AG08396 (cell line): Measurements from ENCODE around the gene CAPN10.
A peak's percentile ranks its signal among the peaks of the same experiment; 100 is the strongest.

Experiments
- DNase-seq: peaks from one replicate; pipeline ENCODE4 v3.0.0; 2012; ENCODE audit warnings: low spot score, mixed read lengths

CAPN10 gene

DNA sequence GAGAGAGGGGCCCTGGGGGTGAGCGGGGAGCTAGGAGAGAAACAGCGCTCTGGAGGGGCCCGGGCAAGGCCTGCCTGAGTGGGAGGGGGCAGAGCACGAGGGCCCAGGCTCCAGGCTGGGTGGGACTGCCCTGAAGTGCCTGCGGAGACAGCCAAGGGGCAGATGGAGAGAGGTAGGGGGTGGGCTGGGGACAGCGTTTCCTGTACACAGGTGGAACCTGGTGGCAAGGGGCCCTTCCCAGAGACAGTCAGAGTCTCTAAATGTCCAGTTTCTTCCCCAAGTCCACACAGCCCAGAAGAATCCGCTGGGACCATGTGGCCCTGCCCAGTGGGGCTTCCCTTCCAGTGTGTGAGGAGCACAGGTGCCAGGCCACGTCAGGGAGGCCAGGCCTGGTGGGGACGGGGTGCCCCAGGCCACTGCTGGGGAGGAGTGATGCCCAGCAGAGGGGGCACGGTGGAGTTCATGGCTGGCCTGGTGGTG is 37.0 kb downstream of the CAPN10 start:
- DNase-seq, result no peak

DNA sequence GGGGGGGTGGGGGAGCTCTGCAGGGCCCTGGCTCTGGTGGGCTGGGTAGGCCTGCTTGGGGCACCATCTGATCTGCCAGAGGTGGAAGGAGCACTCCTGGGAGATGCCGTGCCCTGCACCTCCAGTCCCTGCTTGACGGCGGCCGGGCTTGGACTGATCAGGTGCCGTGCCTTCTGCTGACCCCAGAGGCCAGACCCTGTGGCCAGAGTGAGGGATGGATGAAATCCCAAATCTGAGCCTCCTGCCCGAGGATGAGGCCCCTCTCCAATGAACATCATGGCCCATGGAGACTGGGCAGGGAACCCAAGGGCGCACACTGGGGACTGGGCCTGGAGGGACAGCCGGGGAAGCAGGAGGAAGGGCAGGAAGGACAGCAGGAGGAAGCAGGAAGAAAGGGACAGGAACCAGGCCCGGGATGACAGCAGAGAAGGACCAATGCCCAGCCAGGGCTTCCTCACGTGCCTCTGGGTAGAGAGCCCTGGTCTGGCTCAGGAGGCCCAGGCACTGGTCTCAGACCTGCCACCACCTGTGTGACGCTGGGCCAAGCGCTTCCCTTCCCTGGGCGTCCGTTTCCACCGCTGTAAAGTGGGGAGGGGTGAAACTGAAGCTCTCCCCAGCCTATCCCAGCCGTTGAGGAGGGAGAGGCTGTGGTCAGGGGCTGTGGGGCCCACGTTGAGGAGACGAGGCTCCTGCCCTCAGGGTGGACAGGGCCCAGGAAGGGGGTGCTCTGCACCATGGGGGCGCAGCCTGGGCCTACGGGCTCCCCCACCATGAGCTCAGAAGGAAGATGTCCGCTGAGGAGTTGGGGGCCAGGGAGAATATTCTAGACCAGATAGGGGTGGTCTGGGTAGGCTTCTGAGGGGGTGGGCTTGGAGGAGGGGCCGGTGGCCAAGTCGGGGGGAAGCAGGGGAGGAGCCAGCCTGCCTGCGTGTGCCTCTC is 37.7 kb downstream of the CAPN10 start:
- DNase-seq, result no peak

DNA sequence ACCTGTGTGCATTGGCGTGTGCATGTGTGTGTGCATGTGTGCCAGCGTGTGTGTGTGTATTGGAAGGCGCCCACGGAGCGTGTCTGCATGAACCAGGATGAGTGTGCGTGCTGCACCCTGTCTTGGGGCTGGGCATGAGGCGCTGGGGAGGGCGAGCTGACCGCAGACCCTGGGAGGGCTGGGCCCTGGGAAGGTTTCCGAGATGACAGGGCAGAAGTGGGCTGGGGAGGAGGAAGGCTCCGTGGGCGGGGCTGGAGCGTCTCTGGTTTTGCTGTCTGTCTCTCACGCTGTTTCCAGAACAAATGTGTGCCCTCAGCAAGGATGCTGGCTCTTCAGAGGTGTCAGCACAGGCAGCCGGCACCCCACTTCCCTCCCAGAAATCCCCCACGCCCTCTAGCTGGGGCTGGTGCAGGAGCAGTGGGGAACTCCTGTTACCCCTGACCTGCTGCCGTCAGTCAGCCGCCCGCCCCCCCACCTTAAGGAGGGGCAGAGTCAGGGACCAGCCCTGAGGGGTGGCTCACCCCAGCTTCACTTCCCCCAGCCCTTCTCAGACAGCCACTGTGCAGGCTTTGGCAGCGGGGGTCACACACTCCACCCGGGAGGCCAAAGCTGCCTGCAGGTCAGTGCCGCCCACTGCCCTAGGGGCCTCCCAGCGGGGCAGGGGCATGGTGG is 38.6 kb downstream of the CAPN10 start, which contains the start of gene GPR35:
TSS of gene GPR35 (plus strand) at position 531 of the 672 bp plus-strand sequence. CDS start 4,473 bp downstream, outside the sequence.
- peak; percentile 49 for DNase-seq

DNA sequence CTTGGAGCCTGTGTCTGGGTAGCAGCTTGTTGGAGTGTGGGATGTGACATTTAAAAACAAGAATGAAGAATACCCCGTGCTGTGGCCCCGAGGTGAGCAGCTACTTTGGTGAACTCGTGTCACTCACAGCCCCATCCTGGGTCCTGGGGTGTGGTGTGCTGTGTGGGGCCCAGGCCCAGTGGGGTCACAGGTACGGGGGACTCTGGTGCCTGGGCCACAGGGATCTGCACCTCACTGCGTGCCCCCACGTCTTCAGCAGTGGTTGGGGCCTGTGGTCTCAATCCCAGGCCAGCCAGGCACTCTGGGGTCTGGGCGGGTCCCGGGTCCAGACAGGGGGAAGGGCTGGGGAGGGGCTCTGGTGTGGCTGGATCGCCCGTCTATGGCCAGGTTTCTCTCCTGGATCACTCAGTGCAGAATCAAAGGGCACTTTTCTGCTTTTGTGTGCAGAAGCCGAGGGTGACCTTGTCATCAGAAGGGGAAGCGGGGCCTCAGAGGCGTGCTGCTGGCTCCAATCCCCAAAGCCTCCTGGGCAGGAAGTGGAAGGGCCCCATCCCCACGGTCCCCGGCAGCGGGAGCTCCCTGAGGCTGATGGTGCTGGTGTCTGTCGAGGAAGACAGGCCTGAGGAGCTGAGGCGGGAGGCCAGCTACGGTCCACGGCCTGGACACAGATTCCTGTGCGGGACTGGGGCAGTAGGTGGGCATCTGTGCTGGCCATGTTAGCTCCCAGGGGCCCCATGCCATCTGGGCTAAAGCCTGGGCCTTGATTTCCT is 40.2 kb downstream of the CAPN10 start:
- no peak for DNase-seq

DNA sequence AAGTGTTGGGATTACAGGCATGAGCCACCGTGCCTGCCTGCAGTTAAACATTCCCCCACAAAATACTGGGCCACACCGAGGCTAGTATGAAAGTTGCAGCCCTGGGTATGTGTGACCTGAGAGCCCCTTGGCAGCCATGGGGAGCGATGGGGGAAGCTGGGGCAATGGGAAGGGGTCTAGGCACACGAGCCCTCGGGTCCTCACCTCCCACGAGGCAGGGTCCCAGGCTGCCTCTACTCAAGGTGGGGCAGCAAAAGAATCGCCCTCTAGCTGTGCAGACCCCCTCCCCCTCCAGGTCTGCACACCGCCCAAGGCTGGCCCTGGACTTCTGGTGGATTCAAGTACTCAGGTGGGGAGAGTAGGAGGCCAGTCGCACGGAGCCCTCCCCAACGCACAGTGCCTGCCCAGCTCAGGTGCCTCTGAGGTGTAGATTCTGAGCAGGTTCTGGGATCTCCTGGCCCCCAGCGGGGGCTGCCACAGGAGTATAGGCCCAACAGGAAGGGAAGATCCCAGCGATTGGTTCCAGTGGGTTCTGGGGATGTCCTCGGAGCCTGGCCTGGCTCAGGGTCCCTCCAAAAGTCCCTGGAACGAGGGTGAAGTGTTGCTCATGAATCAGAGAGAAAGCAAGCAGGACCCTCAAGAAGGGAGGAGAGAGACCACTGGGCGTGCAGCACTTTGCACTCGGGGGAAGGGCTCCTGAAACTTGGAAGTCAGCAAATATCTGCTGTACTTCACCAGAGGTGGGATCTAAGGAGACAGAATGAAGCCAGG is 41.4 kb downstream of the CAPN10 start:
- no peak for DNase-seq

DNA sequence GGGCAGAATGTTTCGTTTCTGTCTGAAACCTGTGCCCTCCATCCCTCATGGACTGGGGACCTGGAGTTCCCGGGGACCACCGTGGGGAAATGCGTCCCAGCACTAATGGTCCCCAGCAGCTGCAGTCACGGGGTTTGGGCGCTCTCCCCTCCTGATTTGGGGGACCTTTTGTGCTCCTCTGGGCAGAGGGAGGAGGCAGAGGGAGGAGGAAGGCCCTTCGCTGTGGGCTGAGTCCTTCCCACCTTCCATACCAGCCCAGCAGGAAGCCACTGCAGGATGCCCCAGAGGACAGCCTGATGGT is 41.9 kb downstream of the CAPN10 start:
- no peak for DNase-seq

DNA sequence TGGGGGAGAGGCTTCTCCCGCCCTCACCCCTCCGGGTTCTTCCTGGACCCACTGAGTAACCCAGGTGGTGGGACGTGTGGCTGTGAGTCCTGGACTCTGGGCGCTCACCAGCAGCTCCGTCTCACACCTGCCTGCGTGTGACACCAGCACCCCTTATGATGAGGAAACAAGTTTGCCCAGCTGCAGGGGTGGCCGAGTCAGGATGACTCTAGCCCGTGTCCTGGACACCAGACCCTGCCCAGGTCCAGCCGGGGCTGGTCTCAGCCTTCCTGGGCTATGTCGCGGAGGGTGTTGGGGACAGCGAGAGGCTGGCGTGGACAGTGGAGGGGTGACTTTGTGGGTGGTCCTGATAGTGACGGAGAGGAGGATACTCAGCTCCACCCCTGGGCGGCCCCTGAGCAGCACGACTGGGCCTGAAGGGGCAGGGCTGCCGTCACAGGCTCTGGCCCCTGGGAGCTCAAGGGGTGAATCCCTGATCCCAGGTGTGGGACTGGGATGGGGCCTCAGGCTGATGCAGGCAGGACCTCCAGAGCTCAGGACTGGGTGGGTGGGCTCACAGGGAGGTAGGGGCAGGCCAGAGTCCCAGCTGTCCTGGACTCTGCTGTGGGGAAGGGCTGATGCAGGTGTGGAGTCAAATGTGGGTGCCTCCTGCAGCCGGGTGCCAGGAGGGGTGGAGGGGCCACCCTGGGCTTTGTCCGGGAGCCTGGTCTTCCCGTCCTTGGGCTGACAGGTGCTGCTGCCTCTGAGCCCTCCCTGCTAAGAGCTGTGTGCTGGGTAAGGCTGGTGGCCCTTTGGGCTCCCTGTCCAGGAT is 42.5 kb downstream of the CAPN10 start:
- no peak for DNase-seq

DNA sequence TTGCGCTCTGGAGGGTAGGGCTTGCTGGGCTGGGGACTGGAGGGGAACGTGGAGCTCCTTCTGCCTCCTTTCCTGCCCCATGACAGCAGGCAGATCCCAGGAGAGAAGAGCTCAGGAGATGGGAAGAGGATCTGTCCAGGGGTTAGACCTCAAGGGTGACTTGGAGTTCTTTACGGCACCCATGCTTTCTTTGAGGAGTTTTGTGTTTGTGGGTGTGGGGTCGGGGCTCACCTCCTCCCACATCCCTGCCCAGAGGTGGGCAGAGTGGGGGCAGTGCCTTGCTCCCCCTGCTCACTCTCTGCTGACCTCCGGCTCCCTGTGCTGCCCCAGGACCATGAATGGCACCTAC is 43.1 kb downstream of the CAPN10 start:
- DNase-seq, result no peak

DNA sequence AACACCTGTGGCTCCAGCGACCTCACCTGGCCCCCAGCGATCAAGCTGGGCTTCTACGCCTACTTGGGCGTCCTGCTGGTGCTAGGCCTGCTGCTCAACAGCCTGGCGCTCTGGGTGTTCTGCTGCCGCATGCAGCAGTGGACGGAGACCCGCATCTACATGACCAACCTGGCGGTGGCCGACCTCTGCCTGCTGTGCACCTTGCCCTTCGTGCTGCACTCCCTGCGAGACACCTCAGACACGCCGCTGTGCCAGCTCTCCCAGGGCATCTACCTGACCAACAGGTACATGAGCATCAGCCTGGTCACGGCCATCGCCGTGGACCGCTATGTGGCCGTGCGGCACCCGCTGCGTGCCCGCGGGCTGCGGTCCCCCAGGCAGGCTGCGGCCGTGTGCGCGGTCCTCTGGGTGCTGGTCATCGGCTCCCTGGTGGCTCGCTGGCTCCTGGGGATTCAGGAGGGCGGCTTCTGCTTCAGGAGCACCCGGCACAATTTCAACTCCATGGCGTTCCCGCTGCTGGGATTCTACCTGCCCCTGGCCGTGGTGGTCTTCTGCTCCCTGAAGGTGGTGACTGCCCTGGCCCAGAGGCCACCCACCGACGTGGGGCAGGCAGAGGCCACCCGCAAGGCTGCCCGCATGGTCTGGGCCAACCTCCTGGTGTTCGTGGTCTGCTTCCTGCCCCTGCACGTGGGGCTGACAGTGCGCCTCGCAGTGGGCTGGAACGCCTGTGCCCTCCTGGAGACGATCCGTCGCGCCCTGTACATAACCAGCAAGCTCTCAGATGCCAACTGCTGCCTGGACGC is 43.6 kb downstream of the CAPN10 start:
- DNase-seq, result no peak

DNA sequence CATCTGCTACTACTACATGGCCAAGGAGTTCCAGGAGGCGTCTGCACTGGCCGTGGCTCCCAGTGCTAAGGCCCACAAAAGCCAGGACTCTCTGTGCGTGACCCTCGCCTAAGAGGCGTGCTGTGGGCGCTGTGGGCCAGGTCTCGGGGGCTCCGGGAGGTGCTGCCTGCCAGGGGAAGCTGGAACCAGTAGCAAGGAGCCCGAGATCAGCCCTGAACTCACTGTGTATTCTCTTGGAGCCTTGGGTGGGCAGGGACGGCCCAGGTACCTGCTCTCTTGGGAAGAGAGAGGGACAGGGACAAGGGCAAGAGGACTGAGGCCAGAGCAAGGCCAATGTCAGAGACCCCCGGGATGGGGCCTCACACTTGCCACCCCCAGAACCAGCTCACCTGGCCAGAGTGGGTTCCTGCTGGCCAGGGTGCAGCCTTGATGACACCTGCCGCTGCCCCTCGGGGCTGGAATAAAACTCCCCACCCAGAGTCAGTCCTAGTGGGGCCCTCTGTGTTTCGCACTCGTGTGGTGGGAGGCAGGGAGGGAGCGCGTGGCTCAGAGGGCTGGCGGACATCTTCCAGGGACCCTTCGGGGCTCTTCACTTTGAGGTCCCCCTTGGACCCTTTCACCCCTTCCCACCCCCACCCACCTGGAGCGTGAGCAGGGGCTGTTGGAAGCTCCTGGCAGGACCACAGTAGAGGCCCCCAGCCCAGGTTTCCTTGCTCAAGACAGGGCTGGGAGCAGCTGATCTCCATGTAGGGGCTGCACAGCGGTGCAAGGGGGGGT is 44.4 kb downstream of the CAPN10 start:
- no peak for DNase-seq

DNA sequence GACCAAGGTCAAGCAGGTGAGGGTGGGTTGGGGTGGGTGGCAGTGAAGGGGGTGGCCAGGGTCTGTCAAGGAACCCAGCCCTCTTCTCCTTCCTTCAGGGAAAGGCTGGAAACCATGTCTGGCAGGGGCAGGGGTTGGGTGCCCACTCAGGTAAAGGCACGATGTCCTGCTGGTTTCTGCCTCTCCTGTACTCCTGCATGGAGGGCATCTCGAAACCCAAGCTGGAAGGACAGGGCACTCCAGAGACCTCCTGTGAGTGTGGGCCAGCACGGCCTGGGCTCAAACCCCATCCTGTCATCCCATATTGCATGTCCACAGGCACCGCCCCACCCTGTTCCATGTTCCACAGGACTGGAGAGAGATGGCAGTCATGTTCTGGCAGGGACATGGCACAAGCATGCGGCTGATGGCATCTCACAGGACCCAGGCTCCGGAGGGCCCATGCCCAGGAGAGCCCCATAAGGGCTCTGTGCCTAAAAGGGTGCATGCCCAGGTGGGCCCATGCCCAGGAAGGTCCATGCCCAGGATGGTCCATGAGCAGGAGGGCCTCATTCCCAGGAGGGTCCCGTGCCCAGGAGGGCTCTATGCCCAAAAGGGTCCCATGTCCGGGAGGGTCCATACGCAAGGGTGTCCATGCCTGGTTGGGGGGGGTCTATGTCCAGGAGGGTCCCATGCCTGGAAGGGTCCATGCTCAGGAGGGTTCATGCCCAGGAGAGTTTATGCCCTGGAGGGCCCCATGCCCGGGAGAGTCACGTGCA is 45.2 kb downstream of the CAPN10 start:
- DNase-seq, result no peak

DNA sequence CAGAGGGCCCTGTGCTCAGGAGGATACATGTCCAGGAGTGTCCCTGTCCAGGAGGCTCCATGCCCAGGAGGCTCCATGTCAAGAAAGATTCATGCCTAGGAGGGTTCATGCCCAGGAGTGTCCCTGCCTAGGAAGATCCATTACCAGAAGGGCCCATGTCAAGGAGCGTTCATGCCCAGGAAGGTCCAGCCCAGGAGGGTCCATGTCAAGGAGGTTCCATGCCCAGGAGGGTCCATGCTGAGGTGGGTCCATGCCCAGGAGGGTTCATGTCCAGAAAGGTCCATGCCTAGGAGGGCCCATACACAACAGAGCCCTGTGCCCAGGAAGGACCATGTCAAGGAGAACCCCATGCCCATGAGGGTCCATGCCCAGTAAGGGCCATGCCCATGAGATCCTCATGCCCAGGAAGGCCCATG is 45.8 kb downstream of the CAPN10 start:
- DNase-seq, result no peak

DNA sequence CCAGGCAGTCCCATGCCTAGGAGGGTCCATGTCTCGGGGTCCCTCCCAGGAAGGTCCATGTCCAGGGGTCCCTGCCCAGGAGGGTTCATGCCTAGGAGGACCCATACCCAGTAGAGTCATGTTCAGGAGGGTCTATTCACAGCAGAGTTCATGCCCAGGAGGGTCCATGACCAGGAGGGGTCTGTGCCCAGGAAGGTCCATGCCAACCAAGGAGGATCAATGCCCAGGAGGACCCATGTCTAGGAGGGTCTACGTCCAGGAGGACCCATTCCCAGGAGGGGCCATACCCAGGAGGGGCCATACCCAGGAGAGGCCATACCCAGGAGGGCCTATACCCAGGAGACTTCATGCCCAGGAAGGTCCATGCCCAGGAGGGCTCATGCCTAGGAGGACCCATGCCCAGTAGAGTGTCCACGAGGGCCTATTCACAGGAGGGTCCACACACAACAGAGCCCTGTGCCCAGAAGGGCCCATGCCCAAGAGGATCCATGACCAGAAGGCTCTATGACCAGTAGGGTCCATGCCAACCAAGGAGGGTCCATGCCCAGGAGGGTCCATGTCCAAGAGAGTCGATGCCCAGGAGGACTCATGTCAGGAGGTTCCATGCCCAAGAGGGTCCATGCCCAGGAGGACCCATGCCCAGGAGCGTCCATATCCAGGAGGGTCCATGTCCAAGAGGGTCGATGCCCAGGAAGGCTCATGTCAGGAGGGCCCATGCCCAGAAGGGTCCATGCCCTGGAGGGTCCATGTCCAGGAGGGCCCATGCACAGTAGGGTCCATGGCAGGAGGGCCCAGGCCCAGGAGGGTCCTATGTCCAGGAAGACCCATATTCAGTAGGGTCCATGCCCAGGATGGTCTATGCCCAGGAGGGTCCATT is 48.8 kb downstream of the CAPN10 start:
- no peak for DNase-seq

DNA sequence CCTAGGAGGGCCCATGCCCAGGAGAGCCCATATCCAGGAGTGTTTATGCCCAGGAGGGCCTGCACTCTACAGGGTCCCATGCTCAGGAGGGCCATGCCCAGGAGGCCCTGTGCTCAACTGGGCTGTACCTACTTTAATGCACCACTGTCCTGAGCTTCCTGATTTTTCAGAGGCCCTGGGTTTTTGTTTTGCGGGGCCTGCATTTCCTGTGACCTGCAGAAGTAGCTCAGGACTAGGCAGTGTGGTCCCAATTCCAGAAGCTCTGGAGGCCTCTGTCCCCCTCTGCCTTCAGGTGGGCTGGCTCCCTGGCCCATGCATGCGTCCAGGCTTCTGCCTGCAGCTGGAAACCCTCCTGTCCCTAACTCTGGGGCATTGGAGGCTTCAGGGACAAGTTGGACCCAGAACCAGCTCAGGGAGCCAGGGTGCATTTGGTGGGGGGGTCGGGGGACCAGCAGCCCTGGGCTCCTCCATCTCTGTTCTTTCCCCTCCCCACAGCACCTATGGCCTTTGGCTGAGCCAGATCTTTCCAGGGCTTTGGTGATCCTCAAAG is 49.5 kb downstream of the CAPN10 start:
- no peak for DNase-seq

DNA sequence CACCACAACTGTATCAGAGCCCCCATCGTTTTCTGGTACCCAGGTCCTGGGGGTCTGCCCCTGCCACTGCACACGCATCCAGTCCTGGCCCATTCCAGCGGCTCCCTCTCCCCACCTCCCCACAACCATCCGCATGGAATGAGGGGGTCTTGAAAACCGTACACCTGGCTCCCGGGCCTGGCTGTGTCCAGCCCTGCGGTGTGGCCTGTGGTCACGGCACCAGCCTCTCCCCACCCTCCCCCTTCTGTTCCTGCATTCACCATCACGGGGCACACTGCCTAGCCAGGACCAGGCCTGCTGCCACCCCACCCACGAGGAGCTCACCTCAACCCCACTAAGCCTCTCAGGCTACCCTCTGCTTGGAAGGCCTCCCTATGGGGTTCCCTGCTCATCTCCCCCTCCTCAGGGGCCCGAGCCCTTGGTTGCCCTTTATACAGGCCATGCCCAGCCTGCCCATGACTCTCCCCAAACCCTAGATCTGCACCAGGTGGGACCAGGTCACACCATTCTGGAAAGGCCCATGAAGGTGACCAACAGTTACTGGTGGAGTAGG is 50.1 kb downstream of the CAPN10 start:
- DNase-seq, result no peak

DNA sequence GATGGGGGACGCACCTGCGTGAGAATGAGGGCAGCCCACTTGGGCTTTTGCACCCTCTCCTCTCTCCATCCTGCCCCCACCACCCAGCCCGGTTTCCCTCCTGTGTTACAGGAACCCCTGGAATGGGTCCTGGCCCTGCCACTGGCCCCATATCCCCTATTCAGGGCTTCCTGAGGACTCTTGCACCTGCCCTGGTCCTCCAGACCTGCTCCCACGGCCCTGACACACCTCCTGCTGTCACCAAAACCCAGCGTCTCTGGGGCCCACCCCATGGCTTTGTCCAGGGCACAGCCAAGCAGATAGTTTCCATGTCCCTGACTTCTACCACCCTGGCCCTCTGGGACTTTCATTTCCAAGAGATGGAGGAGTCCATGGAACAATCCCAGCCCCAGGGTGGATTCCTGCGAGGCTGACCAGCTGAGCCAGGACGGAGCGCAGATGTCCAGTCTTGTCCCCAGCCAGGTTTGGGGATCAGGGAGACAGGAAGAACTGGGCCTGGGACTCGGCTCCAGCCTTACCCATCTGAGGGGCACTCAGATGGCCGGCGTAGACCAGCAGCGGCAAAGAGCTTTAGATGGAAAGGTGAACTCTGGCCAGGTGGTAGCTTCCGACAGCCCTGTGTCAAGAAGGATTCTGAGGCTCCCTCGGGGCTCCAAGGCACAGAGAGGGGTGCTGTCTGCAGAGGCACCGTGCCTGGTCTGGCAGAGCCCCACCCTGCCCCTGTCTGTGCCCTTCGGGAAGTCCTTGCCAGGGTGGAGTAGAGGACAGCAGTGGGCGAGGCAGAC is 50.8 kb downstream of the CAPN10 start:
- DNase-seq, result no peak
